RPMI8226 (cell line): Measurements from ENCODE around the gene GRM8.

Source experiments
- DNase-seq: peaks from one replicate; pipeline ENCODE4 v3.0.0-alpha.2; 2015

The GRM8 gene

GRCh38 chr7:126411032-126411820 lies 841.5 kb downstream of the GRM8 start:
- peak; percentile 53 for DNase-seq

GRCh38 chr7:126403040-126403439 lies 849.7 kb downstream of the GRM8 start:
- DNase-seq = no peak

- no peak for DNase-seq
Measured at GRCh38 chr7:126401918-126402317, 850.8 kb downstream of the GRM8 start.

- no peak for DNase-seq
Measured at GRCh38 chr7:126398851-126399529, 853.8 kb downstream of the GRM8 start.

- no peak for DNase-seq
Measured at GRCh38 chr7:126398285-126398684, 854.5 kb downstream of the GRM8 start.

GRCh38 chr7:126394406-126394805 lies 858.3 kb downstream of the GRM8 start:
- no peak for DNase-seq
